ENCODE measurements around the gene MRPL57. TPM values are rescaled to one million over a fixed set of nuclear protein-coding genes. Genes with fewer than 3 reads are reported as not detected.
"Not testable (repeated sequence)": the region's sequence is repeated elsewhere in the genome, so short reads cannot be mapped to it uniquely, and the experiment has no call there.

Gene MRPL57
- total RNA-seq, result 31.9 TPM

DNA sequence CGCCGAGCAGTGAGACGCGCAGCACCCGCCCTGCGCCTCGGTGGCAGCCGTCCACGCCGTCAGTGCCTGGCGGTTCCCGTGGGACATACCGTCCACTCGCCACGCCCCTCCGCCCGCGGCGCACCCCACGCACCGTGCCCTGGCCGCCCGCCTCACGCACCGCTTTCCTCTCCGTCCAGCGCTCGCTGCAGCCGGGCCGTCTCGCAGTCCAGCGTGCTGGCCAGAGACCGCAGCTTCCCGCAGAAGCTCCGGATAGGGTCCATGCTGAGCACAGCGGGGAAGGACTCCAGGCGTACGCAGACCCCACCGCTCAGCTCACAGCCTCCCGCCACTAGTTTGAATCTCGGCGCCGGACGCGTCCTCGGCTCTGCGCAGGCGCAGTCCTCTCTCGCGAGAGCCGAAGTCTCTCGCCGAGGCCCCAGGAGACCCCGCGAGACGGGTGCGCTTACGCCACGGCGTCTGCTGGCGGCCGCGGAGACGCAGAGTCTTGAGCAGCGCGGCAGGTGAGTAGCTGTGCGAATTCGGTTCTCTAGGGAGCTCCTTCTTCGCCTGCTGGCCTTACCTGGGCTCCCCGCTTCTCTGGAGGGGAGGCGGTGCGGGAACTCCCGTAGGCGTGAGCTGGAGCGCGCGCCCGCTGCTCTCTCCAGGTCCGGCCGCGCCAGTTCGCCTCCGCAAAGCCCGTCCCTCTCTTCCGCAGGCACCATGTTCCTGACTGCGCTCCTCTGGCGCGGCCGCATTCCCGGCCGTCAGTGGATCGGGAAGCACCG is at the start of gene MRPL57, which contains the start of gene SKA3:
Gene MRPL57 (plus strand): TSS at position 444 of the 767 bp plus-strand sequence. CDS start 259 bp downstream, at position 703.
Gene SKA3 (minus strand): TSS at position 338 of the 767 bp plus-strand sequence. CDS start 75 bp downstream, at position 263.
- H3K27me3 ChIP-seq, result no peaks in the 10 kb centered on the region
- DNase-seq (ENCODE audit: extremely low spot score in 2 of 2), result no peak
- no peaks in the 10 kb centered on the region for H3K9me3 ChIP-seq
- no peaks in the 10 kb centered on the region for H3K36me3 ChIP-seq
- peaks cover 21% of the 10 kb centered on the region for H3K4me1 ChIP-seq
- TF ChIP-seq, protein P1, sequence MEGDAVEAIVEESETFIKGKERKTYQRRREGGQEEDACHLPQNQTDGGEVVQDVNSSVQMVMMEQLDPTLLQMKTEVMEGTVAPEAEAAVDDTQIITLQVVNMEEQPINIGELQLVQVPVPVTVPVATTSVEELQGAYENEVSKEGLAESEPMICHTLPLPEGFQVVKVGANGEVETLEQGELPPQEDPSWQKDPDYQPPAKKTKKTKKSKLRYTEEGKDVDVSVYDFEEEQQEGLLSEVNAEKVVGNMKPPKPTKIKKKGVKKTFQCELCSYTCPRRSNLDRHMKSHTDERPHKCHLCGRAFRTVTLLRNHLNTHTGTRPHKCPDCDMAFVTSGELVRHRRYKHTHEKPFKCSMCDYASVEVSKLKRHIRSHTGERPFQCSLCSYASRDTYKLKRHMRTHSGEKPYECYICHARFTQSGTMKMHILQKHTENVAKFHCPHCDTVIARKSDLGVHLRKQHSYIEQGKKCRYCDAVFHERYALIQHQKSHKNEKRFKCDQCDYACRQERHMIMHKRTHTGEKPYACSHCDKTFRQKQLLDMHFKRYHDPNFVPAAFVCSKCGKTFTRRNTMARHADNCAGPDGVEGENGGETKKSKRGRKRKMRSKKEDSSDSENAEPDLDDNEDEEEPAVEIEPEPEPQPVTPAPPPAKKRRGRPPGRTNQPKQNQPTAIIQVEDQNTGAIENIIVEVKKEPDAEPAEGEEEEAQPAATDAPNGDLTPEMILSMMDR (IDR thresholded peaks at IDR 0.05), result peak in 2 of 3 experiments; percentile 38
- peak in 1 of 2 donors; percentile 83 for TF ChIP-seq POLR2A (IDR thresholded peaks at IDR 0.05)
- TF ChIP-seq POLR2AphosphoS5 (IDR thresholded peaks at IDR 0.05; ENCODE audit: insufficient read depth in 1 of 2, low read depth in 1 of 2), result peak; percentile 93 to 98
- intact Hi-C loops (cut with DNase I), result no loop called here
- peak within 1 kb of the TSS; percentile 94 for H3K27ac ChIP-seq
- peak within 1 kb of the TSS; percentile 83 to 89 for H3K4me3 ChIP-seq

DNA sequence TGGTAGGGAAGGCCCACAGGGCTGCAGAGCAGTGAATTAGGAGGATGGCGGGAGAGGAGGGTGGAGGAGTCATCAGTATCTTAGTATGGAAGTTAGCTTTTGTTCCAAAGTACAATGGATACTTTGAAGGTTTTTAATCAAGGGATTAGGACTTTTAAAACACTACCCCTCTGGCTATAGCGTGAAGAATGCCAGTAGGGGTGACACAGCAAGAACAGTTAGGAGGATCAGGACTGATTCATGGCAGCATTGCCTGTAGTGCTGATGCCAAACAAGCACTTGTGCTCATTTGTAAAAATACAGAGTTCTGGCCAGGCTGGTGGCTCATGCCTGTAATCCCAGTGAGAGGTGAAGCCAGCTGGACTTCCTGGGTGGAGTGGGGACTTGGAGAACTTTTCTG is 46.3 kb upstream of the MRPL57 start:
- DNase-seq (ENCODE audit: extremely low spot score in 2 of 2), result no peak
- Histone ChIP-seq H3K4me3 (no peak overlapping the region), H3K9me3 (no peaks in the 10 kb centered on the region), H3K27me3 (no peaks in the 10 kb centered on the region), H3K4me1 (no peaks in the 10 kb centered on the region), H3K27ac (no peak overlapping the region), H3K36me3 (no peaks in the 10 kb centered on the region)
- TF ChIP-seq, protein P1 (IDR thresholded peaks at IDR 0.05), result no peak
- TF ChIP-seq POLR2A (IDR thresholded peaks at IDR 0.05), result no peak
- intact Hi-C loops (cut with DNase I), result loop anchor here (5.0 kb wide), 1 partner anchor 188 kb away; no protein-coding TSS in a partner anchor

DNA sequence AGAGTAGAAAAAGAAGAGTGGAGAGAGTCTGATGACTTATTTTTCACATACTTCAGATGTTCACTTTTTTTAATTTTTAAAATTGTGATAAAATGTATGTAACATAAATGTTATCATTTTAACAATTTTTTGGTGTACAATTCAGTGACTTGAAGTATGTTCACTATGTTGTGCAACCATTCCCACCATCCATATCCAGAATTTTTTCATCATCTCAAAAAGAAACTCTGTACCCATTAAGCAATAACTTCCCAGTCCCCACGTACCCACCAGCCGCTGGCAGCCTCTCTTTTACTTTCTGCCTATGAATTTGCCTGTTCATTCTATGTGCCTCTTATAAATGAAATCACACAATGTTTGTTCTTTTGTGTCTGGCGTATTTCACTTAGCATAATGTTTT is 43.4 kb upstream of the MRPL57 start:
- DNase-seq (ENCODE audit: extremely low spot score in 2 of 2), result no peak
- Histone ChIP-seq H3K36me3 (no peaks in the 10 kb centered on the region), H3K9me3 (no peaks in the 10 kb centered on the region), H3K4me3 (no peak overlapping the region), H3K27ac (no peak overlapping the region), H3K4me1 (no peaks in the 10 kb centered on the region), H3K27me3 (no peaks in the 10 kb centered on the region)
- intact Hi-C loops (cut with DNase I), result loop anchor here (5.0 kb wide), 1 partner anchor 191 kb away; no protein-coding TSS in a partner anchor
- TF ChIP-seq POLR2AphosphoS5 (IDR thresholded peaks at IDR 0.05; ENCODE audit: insufficient read depth in 1 of 2, low read depth in 1 of 2) (no peak), POLR2A (IDR thresholded peaks at IDR 0.05) (no peak)
- TF ChIP-seq, protein P1 (IDR thresholded peaks at IDR 0.05), result no peak

DNA sequence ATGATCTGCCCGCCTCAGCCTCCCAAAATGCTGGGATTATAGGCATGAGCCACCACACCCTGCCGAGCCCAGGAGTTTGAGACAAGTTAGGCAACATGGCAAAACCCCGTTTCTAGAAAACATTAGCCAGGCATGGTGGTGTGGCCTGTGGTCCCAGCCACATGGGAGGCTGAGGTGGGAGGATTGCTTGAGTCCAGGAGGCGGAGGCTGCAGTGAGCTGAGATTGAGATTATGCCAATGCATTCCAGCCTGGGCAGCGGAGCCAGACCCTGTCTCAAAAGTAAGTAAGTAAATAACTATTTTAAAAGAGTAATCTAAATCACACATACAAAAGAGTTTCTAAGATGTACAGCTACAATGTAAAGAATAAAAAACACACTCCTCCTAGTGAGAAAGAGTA is 42.0 kb upstream of the MRPL57 start:
- intact Hi-C loops (cut with DNase I), result loop anchor here (5.0 kb wide), 1 partner anchor 192 kb away; no protein-coding TSS in a partner anchor
- TF ChIP-seq, protein P1 (IDR thresholded peaks at IDR 0.05), result no peak
- TF ChIP-seq POLR2AphosphoS5 (IDR thresholded peaks at IDR 0.05; ENCODE audit: insufficient read depth in 1 of 2, low read depth in 1 of 2), result no peak
- TF ChIP-seq POLR2A (IDR thresholded peaks at IDR 0.05), result no peak
- no peak overlapping the region for H3K4me3 ChIP-seq
- H3K27ac ChIP-seq, result no peak overlapping the region
- H3K36me3 ChIP-seq, result no peaks in the 10 kb centered on the region
- no peak for DNase-seq (ENCODE audit: extremely low spot score in 2 of 2)
- no peaks in the 10 kb centered on the region for H3K27me3 ChIP-seq
- H3K4me1 ChIP-seq, result no peaks in the 10 kb centered on the region
- H3K9me3 ChIP-seq, result no peaks in the 10 kb centered on the region

DNA sequence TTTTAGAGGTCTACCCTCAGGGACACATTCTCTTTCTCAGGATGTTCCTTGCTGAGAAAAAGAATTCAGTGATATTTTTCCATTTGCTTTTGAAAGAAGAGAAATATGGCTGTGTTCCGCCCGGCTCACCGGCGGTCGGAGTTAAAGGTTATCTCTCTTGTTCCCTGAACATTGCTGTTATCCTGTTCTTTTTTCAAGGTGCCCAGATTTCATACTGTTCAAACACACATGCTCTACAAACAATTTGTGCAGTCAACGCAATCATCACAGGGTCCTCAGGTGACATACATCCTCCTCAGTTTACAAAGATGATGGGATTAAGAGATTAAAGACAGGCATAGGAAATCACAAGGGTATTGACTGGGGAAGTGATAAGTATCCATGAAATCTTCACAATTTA is 40.6 kb upstream of the MRPL57 start:
- H3K27me3 ChIP-seq; H3K9me3 ChIP-seq; H3K4me3 ChIP-seq; DNase-seq (ENCODE audit: extremely low spot score in 2 of 2); H3K36me3 ChIP-seq; H3K4me1 ChIP-seq; H3K27ac ChIP-seq; intact Hi-C loops (cut with DNase I): not testable (repeated sequence)

Data from vagina (tissue), 2 donors.